RPMI7951 (cell line): ENCODE measurements around the gene EHMT1. TPM values are rescaled to one million over a fixed set of nuclear protein-coding genes. Genes with fewer than 3 reads are reported as not detected.

ENCODE experiments used
- DNase-seq: peaks from one replicate; pipeline ENCODE4 v3.0.0-alpha.2; 2012; ENCODE audit warnings: low read depth
- total RNA-seq: library from RNA; depleted of rRNA; stranded (reverse); fragments of >200 nt; shearing (Covaris generic); gene quantifications from 2 replicates; pipeline ENCODE4 v1.2.3, GENCODE V29; 2014

The EHMT1 gene
- total RNA-seq, 1 experiment from 2014 or later: 11.5 TPM

DNA sequence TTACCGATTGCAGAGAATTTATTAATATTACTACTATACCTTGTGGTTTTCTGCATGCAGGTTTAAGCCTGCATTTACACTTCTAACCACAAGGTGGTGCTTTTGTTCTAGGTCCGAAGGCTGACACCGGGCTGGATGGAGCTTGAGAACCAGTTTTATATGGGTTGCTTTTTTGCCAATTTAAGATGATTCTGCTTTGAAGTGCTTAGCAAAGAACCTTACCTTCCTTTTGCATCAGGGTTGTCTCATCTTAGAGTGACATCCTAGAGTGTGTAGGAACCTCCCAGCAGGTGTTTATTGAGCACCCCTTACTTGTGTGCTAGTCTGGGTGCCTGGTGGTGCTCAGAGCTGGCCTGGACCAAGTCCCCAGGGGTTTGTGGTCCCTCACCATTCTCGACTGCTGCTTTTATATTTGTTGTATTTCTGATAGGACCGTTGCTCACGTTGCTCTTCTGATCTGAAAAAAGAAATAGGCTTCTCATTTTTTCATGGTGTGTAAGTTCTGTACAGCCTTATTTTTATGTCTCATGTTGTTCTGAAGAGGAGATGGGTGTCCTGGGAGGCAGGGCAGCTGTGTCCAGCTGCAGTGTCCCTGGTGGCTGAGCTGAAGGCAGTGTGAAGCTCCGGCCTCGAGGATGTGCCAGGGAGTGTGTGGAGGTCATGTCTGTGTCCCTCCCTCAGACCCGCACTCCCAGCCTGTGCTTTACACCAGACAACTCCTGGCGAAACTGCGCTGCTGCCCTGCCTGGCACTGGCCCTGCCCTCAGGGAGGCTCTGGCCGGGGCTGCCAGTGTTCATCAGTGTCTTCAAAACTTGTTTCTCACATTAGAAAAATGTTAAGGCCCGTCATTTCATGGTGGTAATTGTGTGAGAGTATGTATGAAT is 54.3 kb downstream of the EHMT1 start:
- peak; percentile 42 for DNase-seq

DNA sequence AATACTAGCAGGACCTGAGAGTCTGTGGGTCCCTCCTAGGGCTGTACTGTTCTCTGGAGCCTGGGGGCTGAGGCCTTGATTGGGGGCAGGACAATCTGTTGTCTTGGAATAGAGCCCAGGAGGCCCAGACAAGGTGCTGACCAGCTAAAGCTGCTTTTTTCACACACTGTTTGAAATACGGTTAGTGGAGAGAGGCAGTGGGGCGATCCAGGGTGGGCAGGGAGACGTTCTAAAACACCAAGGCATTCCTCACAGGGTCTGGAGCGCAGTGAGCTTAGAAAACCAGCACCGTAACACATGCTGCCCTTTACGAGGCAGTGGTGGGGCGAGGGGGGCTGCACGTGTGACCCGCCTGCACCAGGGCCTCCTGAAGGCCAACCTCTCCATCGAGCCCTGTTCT is 55.1 kb downstream of the EHMT1 start:
- no peak for DNase-seq

DNA sequence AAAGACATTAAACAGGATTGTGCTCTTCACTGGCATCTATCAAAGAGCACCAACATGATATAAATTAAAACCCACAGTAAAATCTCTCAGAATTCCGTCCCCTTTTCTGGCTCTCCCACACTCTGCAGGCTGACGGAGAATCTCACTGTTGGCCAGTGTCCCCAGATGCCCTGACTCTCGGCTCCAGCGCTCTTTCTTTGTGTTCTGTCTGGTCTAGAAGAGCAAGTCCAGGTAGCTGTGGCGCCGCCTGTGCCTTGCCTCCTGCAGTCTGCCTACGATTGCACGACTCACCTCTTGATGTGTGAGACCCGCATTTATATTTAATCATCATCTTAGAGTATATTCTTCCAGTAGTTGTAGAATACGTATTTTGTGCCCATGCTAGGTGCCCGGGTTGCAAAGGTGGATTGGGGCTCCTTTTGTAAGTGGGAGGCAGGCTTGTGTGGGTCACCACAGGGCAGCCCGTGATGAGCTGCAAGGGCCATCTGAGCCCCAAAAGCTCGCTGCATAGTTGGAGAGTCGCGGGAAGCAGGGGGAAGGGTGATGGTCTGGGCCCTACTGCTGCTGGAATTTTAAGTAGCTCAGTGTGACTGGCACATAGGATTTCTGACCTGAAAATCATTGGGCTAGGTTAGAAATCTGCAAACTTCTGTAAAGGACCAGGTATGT is 55.6 kb downstream of the EHMT1 start:
- no peak for DNase-seq

DNA sequence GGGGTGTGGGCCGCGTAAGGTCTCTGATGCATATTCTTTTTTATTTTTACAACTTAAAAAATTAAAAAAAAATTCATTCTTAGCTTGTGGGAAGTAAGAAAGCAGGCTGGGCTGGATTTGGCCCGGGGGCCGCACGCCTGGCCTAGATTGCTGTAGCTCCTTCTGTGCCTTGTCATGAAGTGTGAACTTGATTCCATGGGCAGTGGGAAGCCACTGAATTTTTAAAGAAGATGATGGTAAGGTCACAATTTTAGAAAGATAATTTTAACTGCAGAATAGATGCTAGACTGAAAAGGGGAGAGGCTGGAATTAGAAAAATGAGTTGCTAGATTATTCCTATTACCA is 56.1 kb downstream of the EHMT1 start:
- DNase-seq: no peak

DNA sequence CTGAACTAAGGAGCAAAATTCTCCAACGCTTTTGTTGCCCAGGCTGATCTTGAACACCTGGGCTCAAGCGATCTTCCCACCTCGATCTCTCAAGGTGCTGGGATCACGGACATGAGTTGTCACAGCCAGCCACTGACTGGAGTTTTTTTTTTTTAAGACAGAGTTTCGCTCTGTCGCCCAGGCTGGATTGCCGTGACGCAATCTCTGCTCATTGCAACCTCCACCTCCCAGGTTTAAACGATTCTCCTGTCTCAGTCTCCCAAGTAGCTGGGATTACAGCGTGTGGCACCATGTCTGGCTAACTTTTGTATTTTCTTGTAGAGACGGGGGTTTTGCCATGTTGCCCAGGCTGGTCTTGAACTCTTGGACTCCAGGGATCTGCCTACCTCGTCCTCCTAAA is 58.2 kb downstream of the EHMT1 start:
- no peak for DNase-seq

DNA sequence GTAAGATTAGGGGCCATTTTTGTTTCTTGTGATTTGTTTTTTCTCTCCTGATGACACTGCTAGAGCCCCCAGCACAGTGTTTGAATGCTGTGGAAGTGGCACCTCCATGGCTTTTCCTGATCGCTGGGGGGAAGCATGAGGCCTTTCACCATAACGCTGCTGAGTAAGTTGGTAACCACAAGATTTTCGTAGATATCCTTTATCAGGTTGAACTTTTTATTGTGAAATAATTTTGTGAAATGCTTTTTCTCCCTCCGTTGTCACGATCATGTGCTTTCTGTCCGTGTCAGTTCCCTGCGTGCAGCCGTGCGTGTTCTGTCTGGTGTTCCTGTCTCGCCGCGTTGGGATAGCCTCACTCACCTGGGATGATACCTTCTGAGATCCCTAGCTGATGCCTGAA is 59.4 kb downstream of the EHMT1 start:
- no peak for DNase-seq

DNA sequence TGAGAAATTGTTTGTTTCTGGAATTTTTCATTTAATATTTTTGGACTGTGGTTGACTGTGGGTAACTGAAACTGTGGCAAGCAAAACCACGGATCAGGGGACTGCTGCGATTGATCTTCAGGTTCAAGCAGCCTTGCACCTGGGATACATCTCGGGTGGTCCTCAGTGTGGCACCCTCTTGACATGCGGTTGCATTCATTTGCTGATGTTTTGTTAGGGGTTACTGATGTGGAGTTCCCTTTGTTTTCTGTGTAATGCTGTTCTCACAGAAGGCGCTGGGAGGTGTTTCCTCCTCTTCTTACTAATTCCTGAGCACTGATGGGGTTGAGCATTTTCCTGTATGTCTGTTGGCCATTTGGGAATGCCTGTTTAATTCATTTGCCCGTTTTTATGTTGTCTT is 60.4 kb downstream of the EHMT1 start:
- DNase-seq: no peak

DNA sequence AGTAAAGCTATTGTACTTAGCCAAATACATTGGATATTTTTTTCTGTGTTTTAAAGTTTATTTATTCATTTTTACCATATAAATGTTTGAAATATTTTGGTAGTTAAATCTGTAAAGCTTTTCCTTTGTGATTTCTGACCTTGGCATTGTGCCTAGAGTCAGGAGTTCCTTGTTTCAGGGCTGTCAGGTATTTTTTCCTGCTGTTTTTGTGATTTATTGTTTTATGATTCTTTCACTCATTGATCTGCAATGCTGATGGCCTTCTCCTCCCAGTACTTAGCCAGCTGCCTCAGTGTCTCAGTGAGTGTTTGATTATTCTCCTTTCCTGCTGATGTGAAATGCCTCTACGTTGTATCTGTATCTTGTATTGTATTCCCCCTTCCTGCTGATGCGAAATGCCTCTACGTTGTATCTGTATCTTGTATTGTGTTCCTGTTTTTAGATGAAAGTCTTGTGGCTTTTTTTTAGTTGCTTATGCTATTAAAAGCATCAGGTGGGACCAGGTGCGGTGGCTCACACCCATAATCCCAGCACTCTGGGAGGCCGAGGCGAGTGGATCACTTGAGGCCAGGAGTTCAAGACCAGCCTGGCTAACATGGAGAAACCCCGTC is 61.0 kb downstream of the EHMT1 start:
- no peak for DNase-seq

DNA sequence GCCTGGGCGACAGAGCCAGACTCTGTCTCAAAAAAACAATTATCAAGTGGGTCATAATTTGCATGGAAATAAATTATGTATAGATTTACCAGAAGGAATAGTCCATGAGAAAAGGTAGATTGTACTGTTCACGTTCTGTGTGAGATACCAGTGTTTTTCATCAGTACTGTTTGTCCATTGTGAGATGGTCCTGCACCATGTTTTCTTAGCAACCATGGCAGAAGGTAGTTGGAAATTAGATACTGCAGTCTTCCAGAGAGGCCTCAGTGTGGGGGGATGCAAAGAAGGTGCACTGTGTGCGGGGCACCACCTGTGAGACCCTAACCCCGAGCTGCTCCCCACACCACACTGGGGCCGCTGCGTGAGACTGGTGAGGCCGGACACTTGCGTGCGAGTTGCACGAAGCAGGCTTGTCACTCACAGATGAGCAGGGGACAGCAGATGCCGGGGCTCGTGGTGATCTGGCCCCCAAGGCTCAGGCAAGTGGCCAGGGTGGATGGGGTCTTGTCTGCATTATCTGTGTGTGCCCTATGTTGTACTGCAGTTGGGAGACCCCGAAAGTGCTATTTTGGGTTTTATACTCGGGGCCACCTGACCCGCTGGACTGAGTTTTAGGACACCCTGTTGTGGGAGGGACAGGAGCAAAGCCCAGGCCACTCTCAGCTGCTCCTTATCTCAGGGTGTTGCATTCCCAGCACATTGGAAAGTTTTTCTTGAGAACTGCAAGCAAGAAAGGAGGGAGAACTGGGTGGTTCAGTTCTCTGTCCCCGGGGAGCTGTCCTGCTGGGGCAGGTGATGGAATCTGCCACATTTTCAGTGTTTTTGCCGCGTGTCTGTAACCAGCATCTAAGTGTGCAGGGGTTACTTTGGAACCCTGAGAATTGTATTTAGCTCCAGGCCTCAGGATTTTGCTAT is 61.9 kb downstream of the EHMT1 start:
- no peak for DNase-seq

DNA sequence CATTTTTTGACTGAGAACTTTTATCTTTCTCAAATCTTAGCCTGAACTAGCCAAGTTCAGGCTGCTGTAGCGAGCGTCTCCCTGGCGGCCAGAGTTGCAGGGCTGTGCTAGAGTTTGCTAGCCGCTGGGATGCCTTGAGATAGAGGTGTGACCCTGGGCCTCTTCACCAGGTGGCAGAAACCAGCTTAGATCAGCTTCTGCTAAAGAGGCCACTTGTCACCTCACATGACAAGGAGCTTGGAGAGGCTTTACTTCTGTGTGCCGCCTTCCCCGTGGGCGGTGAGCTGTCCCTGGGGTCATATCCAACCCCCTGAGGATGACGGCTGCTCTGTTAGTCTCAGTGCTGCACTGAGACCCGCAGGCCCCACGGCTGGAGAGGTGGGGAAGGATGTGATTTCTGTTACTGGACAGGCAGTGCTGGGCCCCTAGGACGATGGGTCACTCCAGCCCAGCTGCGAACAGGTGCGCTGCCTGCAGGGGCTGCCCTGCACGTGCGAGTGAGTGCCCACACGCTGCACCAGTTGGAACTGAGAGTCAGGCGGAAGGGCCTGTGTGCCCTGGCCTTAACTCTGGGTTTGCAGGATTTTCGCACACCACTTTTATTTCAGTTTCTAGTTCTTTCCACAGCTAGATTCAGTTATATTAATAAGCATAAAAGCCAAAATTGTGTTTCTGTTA is 63.8 kb downstream of the EHMT1 start:
- DNase-seq: no peak

DNA sequence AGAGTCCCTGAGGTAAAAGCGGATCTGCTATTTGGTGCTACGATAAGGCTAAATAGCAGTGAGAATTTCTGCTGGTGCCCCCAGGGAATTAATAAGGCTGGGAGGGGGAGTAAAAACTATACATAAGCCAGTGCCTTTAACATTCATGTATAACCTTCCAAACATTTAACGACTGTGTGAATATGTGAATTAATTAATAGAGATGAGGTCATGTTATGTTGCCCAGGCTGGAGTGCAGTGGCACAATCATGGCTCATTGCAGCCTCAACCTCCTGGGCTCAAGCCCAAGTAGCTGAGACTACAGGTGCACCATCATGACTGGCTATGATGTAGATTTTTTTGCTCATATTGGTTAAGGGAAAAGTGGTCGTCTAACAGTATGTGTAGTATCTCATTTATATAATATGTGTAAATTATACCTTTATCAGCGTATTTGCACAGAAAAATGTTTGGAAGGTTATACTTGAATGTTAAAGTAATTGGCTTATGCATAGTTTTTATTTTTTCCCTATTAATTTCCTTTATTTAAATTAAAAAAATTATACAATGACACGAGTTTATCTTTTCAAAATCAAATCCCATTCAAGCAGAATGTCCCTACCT is 64.6 kb downstream of the EHMT1 start:
- no peak for DNase-seq

DNA sequence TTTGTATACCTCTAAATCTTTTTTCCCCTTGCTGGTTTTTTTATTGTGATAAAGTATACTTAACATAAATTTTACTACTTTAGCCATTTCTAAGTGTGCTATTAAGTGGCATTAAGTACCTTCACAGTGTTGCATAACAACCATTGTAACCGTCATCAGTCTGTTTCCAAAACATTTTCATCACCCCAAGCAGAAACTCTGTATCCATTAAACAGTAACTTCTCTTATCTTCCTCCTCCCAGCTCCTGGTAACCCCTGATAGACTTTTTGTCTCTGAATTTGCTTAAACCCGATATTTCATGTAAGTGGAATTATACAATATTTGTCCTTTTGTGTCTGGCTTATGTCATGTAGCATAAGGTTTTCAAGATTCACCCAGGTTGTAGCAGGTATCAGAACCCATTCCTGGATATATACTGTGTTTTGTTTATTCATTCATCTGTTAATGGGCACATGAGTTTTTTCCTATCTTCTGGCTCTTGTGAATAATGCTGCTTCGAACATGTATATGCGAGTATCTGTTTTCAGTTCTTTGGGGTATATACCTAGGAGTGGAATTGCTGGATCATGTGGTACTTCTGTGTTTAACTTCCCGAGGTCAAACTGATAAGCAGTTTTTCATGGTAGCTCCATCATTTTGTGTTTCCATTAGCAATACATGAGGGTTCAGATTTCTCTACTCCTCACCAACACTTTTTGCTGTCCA is 66.4 kb downstream of the EHMT1 start:
- no peak for DNase-seq

DNA sequence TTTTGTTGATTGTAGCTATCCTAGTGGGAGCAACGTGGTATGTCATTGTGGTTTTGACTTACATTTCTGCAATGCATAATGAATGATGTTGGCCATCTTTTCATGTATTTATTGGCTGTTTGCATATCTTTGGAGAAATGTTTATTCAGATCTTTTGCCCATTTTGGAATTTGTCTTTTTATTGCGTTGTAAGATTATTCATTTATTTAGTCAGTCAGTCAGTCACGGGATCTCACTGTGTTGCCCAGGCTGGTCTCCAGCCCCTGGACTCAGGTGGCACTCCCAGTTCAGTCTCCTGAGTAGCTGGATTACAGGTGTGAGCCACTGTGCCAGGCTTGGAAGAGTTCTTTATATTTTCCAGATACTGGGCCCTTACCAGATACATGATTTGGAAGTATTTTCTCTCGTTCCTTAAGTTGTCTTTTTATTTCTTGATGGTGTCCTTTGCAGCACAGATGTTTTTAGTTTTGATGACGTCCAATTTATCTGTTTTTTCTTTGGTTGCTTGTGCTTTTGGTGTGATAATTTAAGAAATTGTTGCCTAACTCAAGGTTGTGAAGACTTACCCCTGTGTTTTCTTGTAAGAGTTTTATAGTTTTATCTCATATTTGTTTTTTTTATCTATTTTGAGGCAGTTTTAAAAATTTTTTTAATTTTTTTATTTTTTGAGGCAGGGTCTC is 67.1 kb downstream of the EHMT1 start:
- DNase-seq: no peak

DNA sequence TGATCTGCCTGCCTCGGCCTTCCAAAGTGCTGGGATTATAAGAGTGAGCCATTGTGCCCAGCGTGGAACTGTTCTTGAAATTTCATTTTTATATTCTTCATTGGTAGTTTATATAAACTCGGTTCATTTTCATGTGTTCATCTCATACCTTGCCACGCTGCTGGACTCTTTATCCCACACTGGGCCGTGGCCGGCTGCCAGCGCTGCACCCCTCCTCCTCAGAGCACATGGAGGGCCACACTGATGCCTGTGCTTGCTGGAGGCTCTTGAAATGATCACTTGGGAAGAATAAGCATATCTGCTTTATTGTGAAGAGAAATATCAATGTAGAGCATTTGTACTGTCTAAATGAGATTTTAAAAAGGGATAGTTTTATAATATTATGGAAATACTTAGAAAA is 69.5 kb downstream of the EHMT1 start:
- DNase-seq: no peak

DNA sequence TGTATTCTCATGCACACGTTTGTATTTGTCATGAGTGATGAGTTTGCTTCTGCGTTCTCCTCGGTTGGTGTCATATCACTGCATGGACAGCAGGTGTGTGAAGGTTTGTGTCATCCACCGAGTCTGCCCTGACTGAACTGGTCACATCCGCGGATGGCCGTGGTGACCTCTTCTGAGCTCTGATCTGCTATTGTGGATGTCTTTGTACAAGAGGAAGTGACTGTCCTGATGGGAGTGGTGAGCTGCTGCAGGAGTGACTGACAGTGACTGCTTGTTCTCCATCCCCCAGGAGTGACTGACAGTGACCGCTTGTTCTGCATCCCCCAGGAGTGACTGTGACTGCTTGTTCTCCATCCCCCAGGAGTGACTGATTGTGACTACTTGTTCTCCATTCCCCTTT is 69.9 kb downstream of the EHMT1 start:
- no peak for DNase-seq

DNA sequence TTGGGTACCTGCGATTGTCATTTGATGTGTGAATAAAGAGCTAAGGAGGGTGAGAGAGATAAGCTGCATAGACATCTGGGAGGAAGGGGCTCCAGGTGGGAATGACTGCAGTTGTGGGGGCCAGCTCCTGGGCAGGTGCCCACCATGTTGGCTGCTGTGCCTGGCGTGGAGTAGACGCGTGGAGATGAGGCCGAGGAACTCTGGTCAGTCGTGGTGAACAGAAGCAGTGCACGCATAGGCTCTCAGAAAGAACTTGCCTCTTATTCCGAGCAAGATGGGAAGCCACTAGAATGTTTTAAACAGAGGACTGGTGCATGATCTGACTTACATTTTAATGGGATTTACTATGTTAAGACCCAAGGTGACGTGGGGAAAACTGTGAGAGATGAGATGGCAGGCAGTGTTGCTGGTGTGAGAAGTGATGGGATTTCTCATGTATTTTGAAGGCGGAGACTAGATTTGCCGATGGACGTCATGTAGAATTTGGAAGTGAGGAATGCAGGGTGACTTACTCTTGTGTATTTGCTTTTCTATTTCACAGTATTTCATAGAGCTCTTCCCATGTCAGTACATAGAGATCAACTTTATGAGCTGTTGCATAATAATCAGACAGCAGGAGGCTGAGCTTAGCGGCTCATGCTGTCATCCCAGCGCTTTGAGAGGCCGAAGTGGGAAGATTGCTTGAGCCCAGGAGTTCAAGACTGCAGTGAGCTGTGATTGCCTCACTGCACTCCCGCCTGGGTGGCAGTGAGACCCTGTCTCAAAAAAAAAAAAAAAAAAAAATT is 71.1 kb downstream of the EHMT1 start:
- DNase-seq: no peak

DNA sequence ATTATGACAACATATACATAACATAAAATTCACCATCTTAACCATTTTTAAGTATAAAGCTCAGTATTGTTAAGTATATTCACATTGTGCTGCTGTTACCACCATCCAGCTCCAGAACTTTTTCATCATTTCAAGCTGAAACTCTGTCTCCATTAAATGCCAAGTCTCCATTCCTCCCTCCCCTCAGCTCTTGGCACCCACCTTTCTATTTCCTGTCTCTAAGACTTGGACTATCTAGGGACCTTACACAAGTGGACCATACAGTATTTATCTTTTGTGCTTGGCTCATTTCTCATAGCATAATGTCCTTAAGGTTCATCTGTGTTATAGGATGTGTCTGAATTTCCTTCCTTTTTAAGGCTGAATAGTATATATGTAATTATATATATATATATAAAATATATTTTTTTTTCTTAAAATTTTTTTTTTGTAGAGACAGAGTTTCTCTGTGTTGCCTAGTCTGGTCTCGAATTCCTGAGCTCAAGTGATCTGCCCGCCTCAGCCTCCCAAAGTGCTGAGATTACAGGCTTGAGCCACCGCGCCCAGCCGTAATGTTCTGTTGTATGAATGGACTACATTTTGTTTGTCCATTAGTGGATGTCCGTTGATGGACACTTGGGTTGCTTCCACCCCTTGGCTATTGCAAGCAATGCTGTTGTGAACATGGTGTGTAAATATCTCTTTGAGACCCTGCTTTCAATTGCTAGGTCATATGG is 72.3 kb downstream of the EHMT1 start:
- no peak for DNase-seq

DNA sequence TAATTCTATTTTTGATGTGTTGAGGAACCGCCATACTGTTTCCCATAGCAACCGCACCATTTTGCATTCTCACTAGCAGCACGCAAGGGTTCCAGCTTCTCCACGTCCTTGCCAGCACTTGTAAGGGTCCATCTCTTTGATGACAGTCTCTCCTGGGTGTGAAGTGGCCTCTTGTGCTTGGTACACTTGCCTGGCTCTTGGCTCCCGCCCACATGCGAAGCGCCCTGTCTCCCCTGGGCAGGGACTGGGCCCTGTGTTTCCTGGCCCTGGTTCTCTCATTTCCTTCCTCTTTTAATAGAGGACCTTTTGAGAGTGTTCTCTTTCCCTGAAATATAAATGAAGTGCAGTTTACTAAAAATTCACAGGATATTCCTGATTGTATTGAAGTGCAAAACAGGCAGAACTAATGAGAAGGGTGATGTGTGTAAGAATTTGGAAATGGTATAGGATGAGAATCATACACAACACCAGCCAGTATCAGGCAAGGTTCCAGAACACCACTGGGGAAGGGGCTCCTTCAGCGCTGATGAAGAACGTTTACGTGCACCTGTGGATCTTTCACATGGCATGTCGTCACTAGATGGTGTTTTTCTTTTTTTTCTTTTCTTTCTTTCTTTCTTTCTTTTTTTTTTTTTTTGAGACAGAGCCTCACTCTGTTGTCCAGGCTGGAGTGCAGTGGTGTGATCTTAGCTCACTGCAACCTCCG is 73.0 kb downstream of the EHMT1 start:
- no peak for DNase-seq
